SIG-M5 (cell line): ENCODE results near the gene EME2.
"Not testable (repeated sequence)": the region's sequence is repeated elsewhere in the genome, so short reads cannot be mapped to it uniquely, and the experiment has no call there.

Experiments
- DNase-seq: peaks from one replicate; lab custom pipeline; 2025; lab: John Stamatoyannopoulos, UW

Gene EME2

DNA sequence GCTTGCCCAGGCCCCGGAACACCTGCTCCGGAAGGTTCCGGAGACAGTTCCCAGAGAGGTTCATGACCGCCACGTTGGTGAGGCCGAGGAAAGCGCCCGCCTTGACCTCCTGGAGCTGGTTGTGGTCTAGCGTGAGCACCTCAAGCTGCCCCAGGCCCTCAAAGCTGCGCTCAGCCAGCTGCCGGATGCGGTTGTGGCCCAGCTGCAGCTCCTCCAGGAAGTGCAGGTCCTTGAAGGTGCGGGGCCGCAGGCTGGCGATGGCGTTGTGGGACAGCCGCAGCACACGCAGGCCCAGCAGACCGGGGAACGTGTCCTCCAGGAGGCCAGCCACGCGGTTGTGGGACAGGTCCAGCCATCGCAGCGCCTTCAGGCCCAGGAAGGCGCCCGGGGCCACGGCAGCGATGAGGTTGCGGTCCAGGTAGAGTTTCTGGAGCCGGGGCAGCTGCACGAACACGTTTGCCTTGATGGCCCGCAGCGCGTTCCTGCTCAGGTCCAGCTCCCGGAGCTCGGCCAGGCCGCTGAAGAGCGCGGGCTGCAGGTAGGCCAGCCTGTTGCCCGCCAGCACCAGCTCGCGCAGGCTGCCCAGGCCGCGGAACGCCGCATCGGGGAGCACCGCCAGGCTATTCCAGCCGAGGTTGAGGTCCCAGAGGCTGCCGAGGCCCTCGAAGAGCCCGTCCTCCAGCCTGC lies 18.8 kb downstream of the EME2 start:
- DNase-seq, result no peak

DNA sequence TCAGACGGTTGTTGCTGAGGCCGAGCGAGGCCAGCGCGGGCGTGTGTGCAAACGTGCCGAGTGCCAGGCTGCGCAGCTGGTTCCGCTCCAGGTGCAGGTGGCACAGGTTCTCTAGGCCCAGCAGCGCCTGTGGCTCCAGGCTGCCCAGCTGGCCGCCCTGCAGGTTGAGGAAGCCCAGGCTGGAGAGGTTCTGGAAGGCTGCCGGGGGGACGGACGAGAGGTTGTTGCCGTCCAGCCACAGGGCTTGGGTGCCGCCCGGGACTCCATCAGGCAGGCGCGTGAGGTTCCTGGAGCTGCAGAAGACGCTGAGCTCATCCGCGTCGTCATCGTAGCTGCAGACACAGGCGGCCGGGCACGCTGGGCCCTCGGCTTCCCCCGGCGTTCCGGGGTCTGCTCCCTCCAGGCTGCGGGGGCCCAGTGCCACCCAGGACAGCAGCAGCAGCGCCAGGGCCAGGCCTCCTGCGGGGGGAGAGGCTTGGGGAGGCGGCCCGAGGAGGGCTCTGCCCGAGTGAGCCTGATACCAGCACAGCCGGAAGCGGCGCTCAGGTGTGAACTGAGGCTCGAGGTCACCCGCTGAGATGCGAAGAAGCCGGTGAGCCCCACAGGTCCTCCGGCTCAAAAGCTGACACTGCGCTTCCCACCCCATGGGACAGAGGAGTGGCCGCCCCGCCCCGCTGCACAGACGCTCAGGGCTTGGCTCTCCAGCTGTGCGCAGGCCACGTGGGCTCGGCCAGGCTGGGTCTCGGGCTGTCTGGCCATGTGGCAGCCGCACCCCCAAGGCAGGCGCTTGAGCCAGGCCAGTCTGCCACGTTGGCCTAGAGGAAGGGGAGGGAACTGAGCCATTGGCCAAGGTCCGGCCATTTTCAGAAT lies 19.6 kb downstream of the EME2 start:
- DNase-seq, result no peak

DNA sequence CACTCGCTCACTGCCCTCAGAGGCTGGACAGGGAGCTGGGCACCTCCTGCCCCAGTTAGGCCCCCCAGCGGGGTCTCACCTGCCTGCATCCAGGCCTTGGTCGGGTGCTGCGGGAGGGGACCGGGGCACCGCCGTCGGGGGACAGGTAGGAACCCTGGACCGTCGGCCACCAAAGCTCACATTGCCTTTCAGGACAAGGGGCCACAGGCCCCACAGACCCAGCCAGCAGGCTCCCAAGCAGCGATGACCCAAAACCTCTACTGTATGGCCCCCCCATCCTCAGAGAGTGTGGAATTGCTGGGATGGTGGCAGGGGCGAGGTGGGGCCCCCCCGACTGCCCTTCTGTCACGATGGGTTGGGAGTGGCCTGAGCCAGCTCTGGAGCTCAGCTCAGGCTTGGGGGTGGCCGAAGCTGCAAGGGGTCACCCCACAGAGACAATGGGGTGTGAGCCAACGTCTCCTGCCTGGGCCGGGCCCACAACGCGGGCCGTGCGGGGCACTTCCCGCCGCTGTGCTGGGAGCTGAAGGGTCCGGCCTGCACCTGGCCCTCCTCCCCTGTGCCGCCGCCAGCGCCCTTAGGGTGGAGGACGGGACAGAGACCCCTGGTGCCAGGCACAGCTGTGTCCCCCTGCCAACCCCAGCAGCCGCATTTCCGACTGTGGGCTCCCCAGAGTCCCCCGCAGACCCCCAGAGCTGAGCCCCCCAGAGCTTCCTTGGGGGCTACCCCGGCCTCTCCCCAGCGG lies 20.4 kb downstream of the EME2 start:
- DNase-seq, result no peak

DNA sequence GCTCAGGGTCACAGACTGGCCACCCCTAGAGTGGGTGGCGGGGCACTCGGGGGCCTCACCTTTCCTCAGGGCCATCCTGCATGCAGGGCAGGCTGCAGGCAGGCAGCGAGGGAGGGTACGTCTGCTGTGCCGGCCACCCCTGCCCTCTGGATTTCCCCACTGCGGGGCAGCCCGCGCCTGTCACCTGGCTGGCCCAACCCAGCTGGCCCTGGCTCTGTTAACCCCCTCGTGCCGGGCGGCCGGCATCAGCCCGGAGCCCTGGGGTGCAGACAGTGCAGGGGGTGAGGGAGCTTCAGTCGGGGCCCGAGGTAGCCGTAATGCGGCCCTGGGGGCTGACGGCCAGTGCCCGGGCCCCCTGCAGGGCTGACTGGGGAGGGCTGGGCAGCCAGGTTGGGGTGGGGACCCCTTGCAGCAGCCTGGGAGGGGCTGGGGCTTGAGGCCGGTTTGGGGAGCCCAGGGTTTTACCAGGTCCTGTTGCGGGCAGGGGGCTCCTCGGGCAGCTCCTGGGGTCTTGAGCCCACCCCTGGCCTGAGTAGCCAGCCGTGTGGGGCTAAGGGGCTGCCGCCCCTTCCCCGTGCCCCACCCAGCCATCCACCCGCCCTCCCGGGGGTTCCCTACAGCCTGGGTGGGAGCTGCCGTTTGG lies 21.1 kb downstream of the EME2 start, which contains the start of gene IGFALS:
TSS of gene IGFALS (minus strand) at position 128 of the 643 bp plus-strand sequence. CDS start at position 75, 53 bp downstream.
- DNase-seq, result no peak

DNA sequence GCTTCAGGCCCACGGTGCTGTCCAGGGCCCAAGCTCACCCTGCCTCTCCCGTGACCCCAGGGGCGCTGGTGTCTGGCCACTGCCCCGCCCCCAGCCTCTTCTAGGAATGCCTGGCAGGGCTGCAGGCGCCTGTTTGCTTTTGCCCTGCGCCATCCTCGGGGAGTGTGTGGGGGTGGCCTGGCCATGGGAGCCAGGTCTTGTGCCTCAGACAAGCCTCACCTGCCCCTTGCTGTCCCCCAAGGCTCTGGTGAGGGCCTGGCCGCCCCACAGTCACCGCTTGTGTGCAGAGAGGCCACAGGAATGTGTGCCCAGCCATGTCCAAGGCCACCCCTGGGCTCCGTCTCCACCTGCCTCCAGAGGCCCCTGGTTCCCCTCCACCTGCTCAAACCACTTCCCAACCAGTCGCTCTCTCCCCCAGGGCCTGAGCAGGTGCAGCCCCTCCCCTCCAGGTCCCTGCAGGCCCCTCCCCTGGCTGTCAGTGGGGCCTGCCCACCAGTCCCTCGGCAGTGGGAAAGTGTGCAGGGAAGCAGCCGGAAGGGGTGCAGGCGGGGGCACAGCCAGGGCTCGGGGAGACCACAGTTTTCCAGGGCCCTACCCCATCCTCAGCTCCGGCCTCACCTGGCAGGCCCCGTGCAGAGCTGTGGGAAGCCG lies 21.7 kb downstream of the EME2 start:
- no peak for DNase-seq

DNA sequence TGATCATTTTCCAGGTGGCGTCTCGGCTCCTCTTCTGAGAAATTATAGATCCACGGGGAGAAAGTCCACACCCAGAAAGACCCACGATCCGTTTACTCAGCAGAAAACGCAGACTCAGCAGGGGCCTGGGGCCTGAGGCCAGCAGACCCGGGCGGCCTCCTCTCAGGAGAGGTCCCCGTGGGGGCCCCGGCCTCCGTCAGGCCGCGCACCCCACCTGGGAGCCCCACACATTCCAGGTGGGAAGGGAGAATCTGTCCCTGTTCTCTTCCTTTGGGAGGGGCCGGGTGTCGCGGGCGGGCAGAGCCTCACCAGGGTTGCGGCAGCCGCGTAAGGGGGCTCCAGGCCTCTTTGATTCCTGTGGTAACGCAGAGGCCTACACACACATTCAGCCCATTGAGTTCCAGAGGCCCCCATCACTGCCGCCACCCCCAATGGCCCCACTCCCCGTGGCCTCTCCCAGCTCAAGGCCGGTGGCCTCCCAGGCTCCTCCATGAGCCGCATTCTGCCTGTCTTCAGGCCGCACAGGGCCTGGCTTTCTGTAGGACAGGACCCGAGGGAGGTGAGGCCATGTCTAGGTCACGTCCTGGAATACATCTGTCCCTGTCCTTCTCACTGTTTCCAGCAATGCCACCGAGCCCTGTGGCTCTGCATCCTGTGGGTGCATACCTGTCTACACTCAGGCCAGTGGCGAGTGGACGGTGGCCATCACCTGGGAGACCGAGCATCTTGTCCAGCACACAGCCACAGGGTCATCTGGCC lies 22.5 kb downstream of the EME2 start:
- no peak for DNase-seq

DNA sequence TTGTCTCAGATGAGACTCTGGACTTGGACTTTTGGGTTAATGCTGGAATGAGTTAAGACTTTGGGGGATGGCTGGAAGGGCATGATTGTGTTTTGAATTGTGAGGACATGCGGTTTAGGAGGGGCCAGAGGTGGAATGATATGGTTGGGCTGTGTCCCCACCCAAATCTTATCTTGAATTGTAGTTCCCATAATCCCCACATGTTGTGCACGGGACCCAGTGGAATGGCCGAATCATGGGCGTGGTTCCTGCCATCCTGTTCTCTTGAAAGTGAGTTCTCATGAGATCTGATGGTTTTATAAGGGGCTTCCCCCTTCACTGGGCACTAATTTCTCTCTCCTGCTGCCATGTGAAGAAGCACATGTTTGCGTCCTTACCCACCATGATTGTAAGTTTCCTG lies 26.7 kb downstream of the EME2 start:
- DNase-seq, result not testable (repeated sequence)

DNA sequence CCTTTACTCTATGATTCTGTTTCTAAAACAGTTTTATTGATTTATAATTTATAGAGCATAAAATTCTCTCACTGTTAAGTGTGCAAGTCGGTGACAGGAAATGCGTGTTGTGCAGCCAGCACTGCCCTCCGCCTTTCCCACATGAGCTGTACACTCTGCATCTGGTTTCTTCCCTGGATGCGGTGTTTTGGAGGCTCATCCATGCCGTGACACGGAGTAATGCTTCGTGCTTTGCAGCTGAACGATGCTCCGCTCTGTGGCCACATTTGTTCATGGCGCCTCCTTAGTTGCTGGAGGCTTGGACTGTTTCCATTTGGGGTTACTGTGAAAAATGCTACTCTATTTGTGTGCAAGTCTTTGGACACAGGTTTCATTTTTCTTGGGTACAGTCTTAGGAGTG lies 28.1 kb downstream of the EME2 start:
- no peak for DNase-seq

DNA sequence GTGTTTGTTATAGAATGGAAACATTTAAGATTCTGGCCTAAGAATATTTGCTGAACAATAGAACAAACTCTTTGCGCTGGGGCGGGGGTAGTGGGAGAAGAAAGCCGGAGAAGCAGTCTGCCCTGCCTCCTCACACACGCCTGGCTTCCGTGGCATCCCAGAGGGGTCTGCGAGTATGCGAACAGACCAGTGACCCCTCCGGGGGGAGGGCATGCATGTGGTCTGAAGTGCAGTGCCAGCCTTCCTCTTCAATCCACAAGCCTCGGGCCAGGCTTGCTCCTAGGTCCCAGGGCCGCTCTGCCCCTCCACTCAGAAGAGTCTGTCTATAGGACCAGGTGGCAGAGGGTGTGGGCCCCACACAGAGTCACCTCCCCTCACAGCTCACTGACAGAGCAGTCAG lies 35.0 kb downstream of the EME2 start:
- no peak for DNase-seq

DNA sequence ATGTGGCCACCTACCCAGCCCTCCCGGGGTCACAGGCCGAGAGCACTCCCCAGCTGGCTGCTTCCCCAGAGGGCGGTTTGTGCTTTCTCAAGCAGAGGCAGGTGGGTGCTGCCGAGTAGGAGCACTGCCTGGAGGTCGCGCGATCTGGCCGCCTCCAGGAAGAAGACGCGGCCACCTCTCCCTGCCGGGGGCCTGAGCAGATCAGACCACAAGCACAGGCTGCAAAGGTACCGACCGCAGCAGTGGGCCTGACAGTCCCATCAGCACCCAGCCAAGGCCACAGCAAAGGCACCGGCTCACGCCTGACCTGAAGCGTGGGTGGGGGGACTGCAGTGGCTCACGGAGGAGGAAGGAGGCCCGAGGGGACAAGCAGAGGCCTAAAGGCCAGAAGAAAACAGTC lies 36.1 kb downstream of the EME2 start:
- DNase-seq, result no peak

DNA sequence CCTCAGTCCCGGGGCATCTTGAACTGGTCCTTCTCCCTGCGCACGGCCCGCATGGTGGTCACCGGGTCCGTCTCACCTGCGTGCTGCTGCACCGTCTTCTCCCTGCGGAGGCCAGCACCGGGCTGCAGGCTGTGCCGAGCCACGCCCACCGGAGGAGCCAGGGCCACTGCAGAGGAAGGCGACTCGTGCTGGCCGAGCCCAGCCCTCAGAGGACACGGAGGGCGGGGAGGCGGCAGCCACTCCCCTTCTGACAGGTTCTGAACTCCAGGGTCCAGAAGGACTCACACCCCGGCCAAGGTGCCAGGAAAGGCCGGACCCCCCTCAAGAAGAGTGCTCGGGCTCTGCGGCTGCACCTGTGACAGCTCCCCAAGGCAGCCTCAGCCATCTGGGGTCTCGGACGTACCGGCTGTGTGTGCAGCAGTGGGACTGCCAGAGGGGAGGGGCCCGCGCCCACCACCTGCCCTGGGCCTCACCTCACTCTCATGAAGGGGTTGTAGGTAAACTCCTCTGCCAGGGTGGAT lies 36.7 kb downstream of the EME2 start:
- no peak for DNase-seq

DNA sequence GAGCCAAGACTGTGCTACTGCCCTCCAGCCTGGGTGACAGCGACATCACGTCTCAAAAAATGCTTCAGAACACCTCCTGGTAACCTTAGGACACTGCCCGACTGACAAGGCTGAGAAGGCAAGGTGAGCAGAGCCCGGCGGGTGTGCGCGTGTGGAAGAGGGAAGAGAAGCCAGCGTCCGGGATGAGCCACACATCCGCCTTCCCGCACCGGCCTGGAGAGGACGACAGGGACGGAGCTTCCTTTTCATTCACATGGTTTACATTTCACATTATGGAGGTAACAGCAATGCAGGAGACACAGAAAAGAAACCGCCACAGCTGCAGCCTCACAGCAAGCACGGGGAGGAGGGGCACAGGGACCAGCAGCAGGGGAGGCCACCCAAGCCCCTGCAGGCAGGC lies 37.5 kb downstream of the EME2 start:
- DNase-seq, result no peak

DNA sequence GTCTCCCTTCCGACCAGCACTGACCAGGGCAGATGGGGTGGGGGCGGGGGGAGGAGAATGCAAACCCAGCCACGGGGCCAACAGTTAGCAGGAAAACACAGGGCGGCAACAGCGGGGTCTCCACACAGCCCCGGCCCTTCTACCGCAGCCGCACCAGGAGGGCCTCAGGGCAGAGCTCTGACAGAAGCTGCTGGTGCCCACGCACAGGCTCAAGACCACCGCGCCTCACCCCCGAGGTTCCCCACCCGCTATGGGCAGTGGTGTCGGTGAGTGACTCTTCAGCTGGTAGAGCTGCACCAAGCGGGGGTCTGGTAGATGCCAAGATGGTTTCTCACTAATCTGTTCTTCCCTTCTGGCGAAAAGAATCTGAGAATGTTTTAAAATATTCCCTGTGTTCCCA lies 37.9 kb downstream of the EME2 start:
- DNase-seq, result no peak

DNA sequence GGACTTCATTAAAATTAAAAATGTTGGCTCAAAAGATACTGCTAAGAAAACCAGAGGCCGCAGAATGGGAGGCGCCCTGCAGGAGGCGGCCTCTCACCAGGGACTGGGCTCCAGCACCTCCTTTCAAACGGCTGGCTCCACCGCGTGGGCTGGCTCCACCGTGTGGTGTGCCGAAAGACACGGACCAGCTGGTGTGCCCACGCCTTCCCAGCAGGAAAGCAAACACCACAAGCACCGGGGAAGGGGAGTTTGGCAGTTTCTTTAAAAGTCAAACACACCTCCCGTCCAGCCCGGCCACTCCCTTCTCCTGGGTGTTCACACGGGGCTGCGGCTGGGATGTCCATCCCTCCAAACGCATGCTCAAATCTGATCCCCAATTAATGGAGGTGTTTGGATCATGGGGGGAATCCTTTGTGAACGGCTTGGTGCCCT lies 40.1 kb downstream of the EME2 start:
- DNase-seq, result no peak

DNA sequence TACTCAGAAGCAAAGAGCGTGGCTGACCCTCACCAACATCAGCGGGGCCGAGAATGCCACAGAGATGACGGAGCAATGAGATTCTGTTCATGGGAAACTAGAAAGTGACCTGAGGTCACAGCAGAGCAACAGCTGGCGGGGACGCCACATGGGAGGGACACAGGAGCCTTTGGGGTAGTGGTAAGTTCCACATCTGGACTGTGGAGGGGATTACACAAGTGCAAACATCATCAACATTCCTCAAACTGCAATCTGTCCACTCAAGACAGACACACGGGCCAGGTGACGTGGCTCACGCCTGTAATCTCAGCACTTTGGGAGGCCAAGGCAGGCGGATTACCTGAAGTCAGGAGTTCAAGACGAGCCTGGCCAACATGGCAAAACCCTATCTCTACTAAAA lies 42.9 kb downstream of the EME2 start:
- DNase-seq, result no peak

DNA sequence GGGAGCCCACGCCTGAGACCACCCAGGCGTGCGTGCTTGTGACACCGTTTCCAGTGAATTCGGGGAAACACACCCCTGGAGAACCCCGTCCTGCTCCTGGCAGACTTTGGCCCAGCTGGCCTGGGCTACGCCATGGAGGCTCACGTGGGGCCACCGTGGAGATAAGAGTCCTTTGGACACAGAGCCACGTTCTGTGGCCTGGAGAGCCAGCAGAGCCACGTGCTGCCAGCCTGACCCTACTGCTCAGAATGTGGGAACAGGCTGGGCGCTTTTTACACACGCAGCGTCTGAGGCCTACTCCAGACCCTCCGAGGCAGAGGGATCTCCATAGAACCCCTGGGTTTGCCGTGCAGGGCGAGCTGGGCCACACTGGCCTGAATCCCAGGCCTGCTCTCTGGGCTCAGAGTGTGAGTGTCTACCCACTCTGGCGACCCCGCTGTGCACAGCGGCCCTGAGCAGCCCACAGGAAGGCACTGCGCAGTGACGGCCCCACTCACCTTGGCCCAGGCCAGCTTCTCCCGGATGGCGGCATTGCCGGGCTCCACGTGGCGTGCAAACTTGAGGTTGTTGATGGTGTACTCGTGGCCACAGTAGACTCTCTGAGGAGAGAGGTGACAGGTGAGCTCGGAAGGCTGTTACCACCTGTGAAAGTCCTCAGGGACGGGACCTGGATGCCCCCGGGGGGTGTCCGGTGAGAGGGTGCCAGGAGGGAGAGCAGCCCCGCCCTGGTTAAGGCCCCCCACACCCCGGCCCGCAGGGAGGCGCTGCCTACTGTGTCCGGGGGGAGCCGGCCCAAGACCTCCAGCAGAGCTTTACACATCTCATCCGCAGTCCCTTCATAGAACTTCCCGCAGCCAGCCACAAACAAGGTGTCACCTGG lies 44.0 kb downstream of the EME2 start:
- DNase-seq, result no peak

DNA sequence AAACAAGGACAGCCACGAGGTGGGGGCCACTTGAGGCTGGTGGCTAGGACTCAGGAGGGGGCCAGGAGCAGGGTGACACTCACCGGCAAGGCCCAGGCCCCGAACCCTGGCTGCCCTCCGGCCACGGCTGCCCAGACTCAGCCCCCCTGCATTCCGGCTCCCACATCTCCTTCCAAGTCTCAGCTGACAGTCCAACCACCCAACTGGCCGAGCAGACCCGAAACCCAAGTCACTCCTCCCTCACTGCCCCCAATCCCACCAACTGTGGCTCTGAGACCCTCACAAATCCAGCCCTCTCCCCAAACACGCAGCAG lies 44.6 kb downstream of the EME2 start:
- DNase-seq, result no peak

DNA sequence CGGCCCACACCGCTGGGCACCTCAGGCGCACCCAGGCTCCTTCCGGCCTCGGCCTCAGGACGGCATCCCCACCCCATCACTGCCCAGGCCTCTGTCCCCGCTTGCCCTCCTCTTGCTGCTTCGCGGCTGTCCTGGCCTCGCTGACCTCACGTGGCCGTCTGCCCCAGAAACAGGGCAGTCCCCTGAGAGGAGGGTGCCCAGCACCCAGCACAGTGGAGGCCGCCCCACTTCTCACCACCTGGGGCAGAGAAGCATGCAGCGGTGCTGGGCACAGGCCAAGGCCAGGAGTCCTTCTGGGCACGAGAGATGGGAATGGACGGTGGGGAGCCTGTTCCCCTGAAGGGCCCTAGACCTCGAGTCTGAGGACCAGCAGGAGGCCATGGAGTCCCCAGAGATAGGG lies 45.1 kb downstream of the EME2 start:
- DNase-seq, result no peak

DNA sequence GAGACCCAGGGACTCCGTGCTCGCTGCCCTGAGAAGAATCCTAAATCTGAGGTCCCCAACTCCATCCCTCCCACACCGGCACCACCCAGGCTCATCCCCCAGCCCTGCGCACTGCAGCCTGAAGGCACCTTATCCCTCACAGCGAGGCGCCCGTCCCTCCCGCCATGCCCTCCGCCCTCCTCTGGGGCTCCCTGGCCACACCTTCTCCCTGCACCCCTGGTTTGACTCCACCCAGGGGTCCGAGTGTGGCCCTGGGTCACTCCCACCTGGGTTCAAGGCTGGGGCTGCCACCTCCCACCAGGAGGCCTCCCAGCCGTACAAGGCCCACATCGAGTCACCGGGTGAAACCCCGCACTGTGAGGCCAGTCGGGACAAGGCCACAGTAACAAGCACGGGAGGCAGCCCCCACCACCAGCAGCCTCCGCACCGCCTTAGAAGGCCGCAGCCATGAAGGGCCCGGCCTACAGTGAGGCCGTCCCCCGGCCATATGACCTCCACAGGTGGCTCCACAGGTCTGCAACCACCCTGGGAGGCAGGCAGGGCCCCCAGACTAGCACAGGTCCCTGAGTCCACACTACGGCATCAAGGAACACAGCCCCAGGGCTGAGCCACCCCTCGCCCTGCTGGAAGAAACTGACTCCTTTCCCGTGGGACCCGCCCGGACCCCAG lies 45.7 kb downstream of the EME2 start:
- no peak for DNase-seq
